Measurements from ENCODE around the gene ARHGAP44. TPM values are rescaled to one million over a fixed set of nuclear protein-coding genes. Genes with fewer than 3 reads are reported as not detected.

ARHGAP44 gene
- total and polyA plus RNA-seq, 10 donors, result 0.54 to 2.6 (median 1.6) TPM

DNA sequence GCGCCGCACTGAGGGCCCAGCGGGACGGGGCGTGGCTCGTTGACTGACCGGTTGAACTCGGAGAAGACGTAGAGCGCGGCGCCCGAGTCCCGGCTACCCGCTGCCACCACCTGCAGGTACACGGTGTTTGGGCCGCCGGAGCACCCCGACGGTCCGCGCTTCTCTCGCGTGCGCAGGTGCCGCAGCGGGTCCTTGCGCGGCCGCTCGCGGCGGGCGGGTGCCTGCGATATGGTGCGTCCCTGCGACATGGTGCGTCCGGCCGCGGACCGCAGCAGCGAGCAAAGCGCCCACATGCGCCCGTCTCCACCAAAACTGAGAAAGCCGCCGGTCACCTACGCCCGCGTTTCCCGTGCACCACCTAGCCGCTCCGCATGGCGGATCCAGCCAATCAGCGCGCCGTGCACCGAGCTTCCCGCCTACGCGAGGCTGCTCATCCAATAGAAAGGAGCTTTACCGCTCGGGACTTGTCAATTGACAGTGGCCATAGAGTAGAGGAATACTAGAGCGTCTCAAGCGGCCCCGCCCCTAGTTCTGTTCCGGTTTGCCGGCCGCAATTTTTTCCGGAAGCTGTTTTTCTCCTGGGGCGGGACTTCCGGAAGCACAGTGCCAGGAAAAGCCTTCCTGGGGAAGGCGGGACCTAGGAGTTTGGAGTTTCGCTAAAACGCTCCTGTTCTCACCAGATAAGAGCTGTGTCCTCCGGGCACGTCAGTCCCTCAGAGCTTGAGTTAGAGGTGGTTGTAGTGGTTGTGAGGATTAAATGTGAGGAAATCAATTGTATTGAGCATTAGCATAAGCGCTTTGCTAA lies 228.6 kb downstream of the ARHGAP44 start, which contains the start of gene ELAC2:
TSS of gene ELAC2 (minus strand) at position 373 of the 805 bp plus-strand sequence. CDS start at position 293, 80 bp downstream.
- H3K4me3 ChIP-seq, result peak within 1 kb of the TSS; percentile 76 to 99 (median 96)
- WGBS, 5 donors, result 0 to 1% (median 0%) methylated on average over 41 to 79 of the region's 79 CpGs
- peaks cover 0 to 39% (median 34%) of the 10 kb centered on the region in 6 donors for H3K36me3 ChIP-seq
- H3K4me1 ChIP-seq, result peaks cover 6 to 39% (median 28%) of the 10 kb centered on the region in 6 donors
- DNase-seq, result peak; percentile 98
- no peaks in the 10 kb centered on the region for H3K27me3 ChIP-seq (replicated peaks in 1 of 7)
- intact Hi-C loops (cut with DNase I; ENCODE audit: low total_unique reads), result no loop called here
- peak within 1 kb of the TSS; percentile 72 to 94 (median 90) for H3K27ac ChIP-seq
- H3K9me3 ChIP-seq, result no peaks in the 10 kb centered on the region
- peak in 1 of 3 donors; percentile 66 for TF ChIP-seq POLR2A (IDR thresholded peaks at IDR 0.05)
- TF ChIP-seq CTCF (IDR thresholded peaks at IDR 0.05 in 8 of 11, conservative IDR thresholded peaks at IDR 0.05 in 3 of 11), result peak in 8 of 11 experiments; percentile 17 to 67 (median 47)
- TF ChIP-seq POLR2AphosphoS5 (IDR thresholded peaks at IDR 0.05), result peak; percentile 91 to 94 (median 92)

- Histone ChIP-seq H3K4me1 (peaks cover 0 to 9% (median 8%) of the 10 kb centered on the region in 6 donors), H3K9me3 (no peaks in the 10 kb centered on the region), H3K4me3 (peak overlapping the region in 2 of 8 donors; percentile 16 to 56), H3K27ac (no peak overlapping the region), H3K36me3 (no peaks in the 10 kb centered on the region), H3K27me3 (replicated peaks in 1 of 7) (no peaks in the 10 kb centered on the region)
- WGBS, 5 donors, result 71 to 78% (median 72%) methylated on average over 6 of the region's 6 CpGs
- no peak for TF ChIP-seq CTCF (IDR thresholded peaks at IDR 0.05 in 8 of 11, conservative IDR thresholded peaks at IDR 0.05 in 3 of 11)
- no peak for TF ChIP-seq POLR2A (IDR thresholded peaks at IDR 0.05)
- no peak for TF ChIP-seq POLR2AphosphoS5 (IDR thresholded peaks at IDR 0.05)
- intact Hi-C loops (cut with DNase I; ENCODE audit: low total_unique reads), result no loop called here
- no peak for DNase-seq
These were observed 234.7 kb downstream of the ARHGAP44 start for GRCh38 chr17:13024016-13024415.

DNA sequence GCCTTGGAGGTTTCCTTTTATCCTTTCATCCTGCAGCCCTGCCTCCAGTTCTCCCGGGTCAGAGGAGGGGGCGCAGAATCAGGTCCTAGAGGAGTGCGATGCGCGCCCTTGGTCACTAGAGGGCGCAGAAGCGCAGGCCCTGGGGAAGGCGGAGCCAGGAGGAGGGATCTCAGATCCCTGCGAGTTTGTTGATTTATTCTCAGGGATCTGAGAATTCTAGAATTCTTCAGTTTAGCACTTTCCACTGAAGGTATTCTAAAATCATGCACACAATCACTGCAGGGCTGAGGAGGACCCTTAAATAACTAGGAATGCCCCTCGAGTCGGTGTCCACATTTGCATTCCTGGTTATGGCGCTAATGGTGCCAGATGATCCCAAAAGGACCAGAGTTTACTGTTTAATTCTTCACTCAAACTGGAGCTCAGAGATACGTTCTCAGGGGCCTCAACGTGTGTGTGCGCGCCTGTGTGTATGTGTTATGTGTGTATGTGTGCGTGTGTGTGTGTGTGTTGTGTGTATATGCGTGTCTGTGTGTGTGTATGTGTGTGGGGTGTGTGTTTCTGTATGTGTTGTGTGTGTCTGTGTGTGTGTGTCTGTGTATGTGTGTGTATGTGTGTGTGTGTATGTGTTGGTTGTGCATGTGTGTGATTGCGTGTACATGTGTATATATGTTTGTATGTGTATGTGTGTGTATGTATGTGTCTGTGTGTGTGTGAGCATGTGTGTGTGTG lies 235.4 kb downstream of the ARHGAP44 start:
- Histone ChIP-seq H3K36me3 (no peaks in the 10 kb centered on the region), H3K9me3 (no peaks in the 10 kb centered on the region), H3K4me1 (peaks cover 0 to 8% (median 8%) of the 10 kb centered on the region in 6 donors), H3K27me3 (replicated peaks in 1 of 7) (no peaks in the 10 kb centered on the region), H3K27ac (no peak overlapping the region), H3K4me3 (peak overlapping the region in 3 of 8 donors; percentile 1 to 56 (median 16))
- TF ChIP-seq POLR2AphosphoS5 (IDR thresholded peaks at IDR 0.05) (no peak), CTCF (IDR thresholded peaks at IDR 0.05 in 8 of 11, conservative IDR thresholded peaks at IDR 0.05 in 3 of 11) (peak; percentile 41 to 95 (median 86))
- intact Hi-C loops (cut with DNase I; ENCODE audit: low total_unique reads), result no loop called here
- DNase-seq, result peak; percentile 90
- WGBS, 5 donors, result 27 to 33% (median 29%) methylated on average over 19 of the region's 19 CpGs

- 69 to 85% (median 76%) methylated on average over 5 of the region's 5 CpGs for WGBS, 5 donors
- intact Hi-C loops (cut with DNase I; ENCODE audit: low total_unique reads), result no loop called here
- H3K36me3 ChIP-seq, result no peaks in the 10 kb centered on the region
These were observed 235.9 kb downstream of the ARHGAP44 start for GRCh38 chr17:13025258-13025627.

More at GRCh38 chr17:13025258-13025627, 235.9 kb downstream of the ARHGAP44 start:
- Histone ChIP-seq H3K4me1 (peaks cover 0 to 8% (median 8%) of the 10 kb centered on the region in 6 donors), H3K9me3 (no peaks in the 10 kb centered on the region), H3K27me3 (replicated peaks in 1 of 7) (no peaks in the 10 kb centered on the region), H3K4me3 (no peak overlapping the region), H3K27ac (no peak overlapping the region)
- no peak for TF ChIP-seq CTCF (IDR thresholded peaks at IDR 0.05 in 8 of 11, conservative IDR thresholded peaks at IDR 0.05 in 3 of 11)
- no peak for DNase-seq

Measured in spleen (tissue), 11 donors.